ENCODE results near the gene MCCD1. TPM values are rescaled to one million over a fixed set of nuclear protein-coding genes. Genes with fewer than 3 reads are reported as not detected.

The MCCD1 gene
- total RNA-seq, 1 experiment from 2014 or later: not detected

DNA sequence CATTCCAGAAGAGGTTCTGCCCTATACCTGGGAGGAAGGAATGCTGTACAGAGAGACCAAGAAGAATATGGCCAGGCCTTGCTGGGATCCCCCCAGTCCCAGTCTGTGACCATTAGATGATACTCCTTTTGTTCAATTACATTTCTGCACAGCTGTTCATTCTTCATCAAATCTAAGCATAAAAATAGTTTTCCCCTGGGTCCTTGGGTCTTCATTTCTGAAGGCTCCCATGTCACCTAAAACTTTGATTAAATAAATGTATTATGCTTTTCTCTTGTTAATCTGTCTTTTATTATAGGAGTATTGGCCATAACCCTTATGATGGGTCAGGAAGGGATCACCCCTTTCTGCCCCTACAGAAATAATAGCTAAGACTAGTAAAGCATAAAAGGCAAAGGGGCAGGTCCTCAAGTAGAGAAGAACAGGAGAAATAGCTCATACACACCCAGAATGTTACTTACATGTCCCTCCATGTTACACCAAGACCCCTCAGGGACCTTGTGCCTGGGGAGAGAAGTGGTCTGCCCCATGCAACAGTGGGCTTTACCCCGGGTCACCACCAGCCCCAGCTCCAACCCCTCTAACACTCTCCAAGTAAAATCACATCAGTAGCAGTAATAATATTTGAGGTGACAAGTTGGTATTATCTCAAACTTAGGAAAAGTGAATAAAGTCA, 41.2 kb downstream of the MCCD1 start:
- Histone ChIP-seq H3K18ac (ENCODE audit: insufficient read length, low read depth, low read length) (no peak overlapping the region), H3K4me2 (ENCODE audit: insufficient read depth, insufficient read length, low read length) (no peak overlapping the region), H3K27me3 (ENCODE audit: insufficient read depth, low read length) (no peaks in the 10 kb centered on the region), H3K23me2 (ENCODE audit: insufficient read length, low read depth, low read length, poor library complexity, severe bottlenecking) (no peaks in the 10 kb centered on the region), H3K9me3 (ENCODE audit: control insufficient read depth, low read depth, low read length) (no peaks in the 10 kb centered on the region), H3K9ac (ENCODE audit: extremely low read depth, insufficient read length, low read length) (no peak overlapping the region), H4K91ac (ENCODE audit: insufficient read length, low read depth, low read length) (no peak overlapping the region), H4K8ac (replicated peaks; ENCODE audit: insufficient read length, low read depth, low read length) (no peak overlapping the region), H3K14ac (ENCODE audit: insufficient read depth, low read length) (no peak overlapping the region), H2AFZ (ENCODE audit: low read length) (no peak overlapping the region), H3K27ac (ENCODE audit: insufficient read length, low read depth, low read length) (no peak overlapping the region), H3K79me1 (ENCODE audit: insufficient read depth, low read depth, low read length, poor library complexity, severe bottlenecking) (no peaks in the 10 kb centered on the region), H2BK20ac (ENCODE audit: low read depth, low read length, poor library complexity, severe bottlenecking) (no peak overlapping the region), H4K5ac (ENCODE audit: insufficient read length, low read depth, low read length) (no peak overlapping the region), H3K4ac (ENCODE audit: low read depth, low read length) (no peak overlapping the region), H4K20me1 (ENCODE audit: control insufficient read depth, insufficient read depth, insufficient read length) (no peaks in the 10 kb centered on the region), H2BK15ac (ENCODE audit: low read depth, low read length) (no peak overlapping the region), H3K56ac (ENCODE audit: insufficient read length, low read depth, low read length) (no peak overlapping the region), H3K79me2 (ENCODE audit: insufficient read depth, low read length) (no peaks in the 10 kb centered on the region), H2BK5ac (ENCODE audit: insufficient read length, low read length) (no peak overlapping the region), H3K23ac (ENCODE audit: insufficient read length, low read depth, low read length) (no peak overlapping the region), H3T11ph (ENCODE audit: low read length) (no peak overlapping the region), H2BK120ac (ENCODE audit: low read depth, low read length, poor library complexity, severe bottlenecking) (no peak overlapping the region), H3K4me1 (ENCODE audit: insufficient read depth, low read length) (no peaks in the 10 kb centered on the region), H2BK12ac (ENCODE audit: insufficient read length, low read depth, low read length) (no peak overlapping the region), H2AK5ac (ENCODE audit: insufficient read length, low read length) (no peak overlapping the region)
- no peak for DNase-seq
- Mint-ChIP-seq H3K27me3 (ENCODE audit: low read depth) (peaks cover 9% of the 10 kb centered on the region), H3K36me3 (ENCODE audit: insufficient read depth in 1 of 3, low read depth in 3 of 3) (no peaks in the 10 kb centered on the region), H3K9me3 (no peaks in the 10 kb centered on the region; a peak in 1 of 5 replicates), H3K4me1 (peaks cover 17 to 20% of the 10 kb centered on the region in 2 experiments), H3K27ac (no peak overlapping the region), H3K4me3 (no peak overlapping the region)
- no CpG with 5 or more reads among the region's 1 CpG for whole genome bisulfite sequencing (ENCODE audit: extremely low coverage, insufficient read length, low lambda C conversion rate)
- no peak for TF ChIP-seq CTCF (conservative IDR thresholded peaks at IDR 0.05)

Data from H9 (cell line).